Measurements from ENCODE around the gene SDC4.

- TF ChIP-seq CTCF (IDR thresholded peaks at IDR 0.05): no peak
- no peak for TF ChIP-seq POLR2A (IDR thresholded peaks at IDR 0.05)
- no peak for TF ChIP-seq POLR2AphosphoS5 (IDR thresholded peaks at IDR 0.05)
Measured at GRCh38 chr20:45338121-45339030, 9.8 kb downstream of the SDC4 start.
